Mononuclear cell (primary cell): Measurements from ENCODE around the gene TXNDC12. TPM values are rescaled to one million over a fixed set of nuclear protein-coding genes. Genes with fewer than 3 reads are reported as not detected.
A peak's percentile ranks its signal among the peaks of the same experiment; 100 is the strongest.

ENCODE experiments used
- H3K27me3 ChIP-seq: 2 replicates; pipeline ENCODE4 v1.6.0; 2011; ENCODE audit warnings: low read length, control low read depth; ENCODE audit not compliant: insufficient read depth
- H3K4me1 ChIP-seq: 2 replicates; pipeline ENCODE4 v1.5.1; 2011; ENCODE audit warnings: mild to moderate bottlenecking, low read length, control low read depth; ENCODE audit not compliant: insufficient read depth
- H3K4me3 ChIP-seq: 2 replicates; pipeline ENCODE4 v1.5.1; 2011; ENCODE audit warnings: mild to moderate bottlenecking, low read length, moderate library complexity
- H3K9me3 ChIP-seq: 2 replicates; pipeline ENCODE4 v1.5.1; 2011; ENCODE audit warnings: low read depth, mild to moderate bottlenecking, control low read depth, low read length
- total RNA-seq: library from RNA; depleted of rRNA; stranded (reverse); fragments of >200 nt; gene quantifications from one replicate; pipeline ENCODE4 v1.2.3, GENCODE V29; 2012

TXNDC12 gene
- total RNA-seq, 1 donor = 24.7 TPM

DNA sequence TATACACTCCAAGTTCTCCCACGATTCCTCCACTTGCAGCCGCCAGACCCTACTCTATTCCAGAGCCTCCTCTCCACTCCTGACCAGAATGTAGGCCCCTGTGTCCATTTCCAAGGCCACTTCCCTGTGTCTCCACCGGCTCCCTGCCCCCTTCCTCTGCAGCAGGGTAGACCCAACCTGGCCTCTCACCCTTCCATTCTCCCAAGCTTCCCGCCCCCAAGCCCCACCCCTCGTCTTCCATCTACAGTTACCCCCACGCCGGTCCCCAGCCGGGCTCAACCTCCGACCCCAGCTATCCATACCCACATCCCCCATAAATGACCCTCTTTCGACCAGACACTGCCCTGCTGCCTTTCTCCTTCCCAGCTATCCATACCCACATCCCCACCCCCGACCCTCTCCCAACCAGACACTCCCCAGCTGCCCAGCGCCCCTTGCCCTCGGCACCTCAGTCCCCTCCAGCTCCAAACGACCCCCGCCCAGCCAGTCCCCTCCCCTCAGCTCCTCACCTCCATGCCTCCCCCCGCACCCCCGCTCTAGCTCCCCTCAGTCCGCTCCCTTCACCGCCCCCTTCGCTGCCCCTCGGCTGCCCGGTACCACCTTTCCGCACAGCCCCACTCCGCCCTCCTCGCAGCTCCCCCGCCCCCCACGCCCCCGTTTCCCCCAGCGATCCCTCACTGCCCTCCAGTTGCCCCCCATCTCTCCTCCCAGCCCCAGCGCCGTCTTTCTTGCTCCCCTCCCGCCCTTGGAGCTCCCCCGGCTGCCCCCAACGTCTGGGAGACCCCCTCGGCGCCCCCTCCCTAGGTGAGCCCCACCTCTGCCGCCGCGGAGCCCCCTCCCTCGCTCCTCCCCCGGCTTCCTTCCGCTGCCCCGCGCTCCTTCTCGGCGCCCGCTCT is 65.2 kb downstream of the TXNDC12 start:
- peaks cover 6% of the 10 kb centered on the region for H3K4me1 ChIP-seq
- H3K27me3 ChIP-seq = peaks cover 27% of the 10 kb centered on the region
- H3K9me3 ChIP-seq = no peaks in the 10 kb centered on the region
- peak overlapping the region; percentile 24 for H3K4me3 ChIP-seq

DNA sequence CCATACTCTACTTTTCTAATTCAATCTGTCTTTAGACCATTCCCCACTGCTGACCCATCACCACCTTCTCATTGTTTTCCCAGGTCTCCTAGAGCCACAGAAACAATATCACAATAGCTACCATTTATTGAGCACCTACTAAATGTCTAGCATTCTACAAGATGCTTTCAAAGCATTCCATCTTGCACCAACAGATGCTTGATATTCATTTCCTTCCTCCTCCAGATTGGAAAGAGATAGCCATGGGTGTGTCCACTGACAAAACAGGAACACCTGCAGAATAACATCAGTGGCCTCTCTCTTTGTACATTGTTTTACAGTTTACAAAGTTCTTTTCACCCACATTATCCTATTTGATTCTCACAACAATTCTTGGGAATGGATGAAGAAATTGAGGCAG is 66.7 kb downstream of the TXNDC12 start:
- peaks cover 27% of the 10 kb centered on the region for H3K27me3 ChIP-seq
- peaks cover 6% of the 10 kb centered on the region for H3K4me1 ChIP-seq
- no peaks in the 10 kb centered on the region for H3K9me3 ChIP-seq
- H3K4me3 ChIP-seq = no peak overlapping the region

DNA sequence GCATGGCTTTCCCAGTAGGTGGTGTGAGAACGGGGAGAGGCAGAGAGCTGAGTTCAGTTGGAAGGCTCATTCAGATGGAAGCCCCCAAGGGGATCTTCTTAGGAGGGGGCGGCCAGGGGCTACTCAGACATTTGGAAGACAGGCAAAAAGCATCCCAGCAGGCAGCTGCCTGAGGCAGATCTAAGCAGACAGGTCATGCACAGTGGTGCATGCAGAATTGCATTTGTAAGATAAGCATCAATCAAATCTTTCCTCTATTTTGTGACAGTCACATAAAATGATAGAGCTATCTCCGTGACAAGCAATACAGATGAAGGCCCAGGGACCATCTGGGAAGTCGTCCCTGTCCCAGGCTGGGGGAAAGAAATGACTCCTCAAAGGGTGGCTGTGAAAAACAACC is 68.3 kb downstream of the TXNDC12 start:
- H3K27me3 ChIP-seq = peaks cover 14% of the 10 kb centered on the region
- H3K4me3 ChIP-seq = no peak overlapping the region
- no peaks in the 10 kb centered on the region for H3K9me3 ChIP-seq
- peaks cover 6% of the 10 kb centered on the region for H3K4me1 ChIP-seq

DNA sequence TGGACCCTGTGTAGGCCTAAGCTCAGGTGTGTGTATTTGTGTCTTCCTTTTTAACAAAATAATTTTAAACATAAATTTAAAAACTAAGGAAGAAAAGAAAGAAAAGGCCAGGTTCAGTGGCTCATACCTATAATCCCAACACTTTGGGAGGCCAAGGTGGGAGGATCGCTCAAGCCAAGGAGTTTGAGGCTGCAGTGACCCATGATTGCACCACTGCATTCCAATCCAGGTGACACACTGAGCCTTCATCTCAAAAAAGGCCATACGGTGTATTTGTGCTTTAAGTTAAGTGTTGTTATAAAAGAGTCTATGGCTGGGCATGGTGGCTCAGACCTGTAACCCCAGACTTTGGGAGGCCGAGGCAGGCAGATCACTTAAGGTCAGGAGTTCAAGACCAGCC is 72.8 kb downstream of the TXNDC12 start:
- H3K4me3 ChIP-seq = no peak overlapping the region
- H3K9me3 ChIP-seq = no peaks in the 10 kb centered on the region
- H3K27me3 ChIP-seq = no peaks in the 10 kb centered on the region
- no peaks in the 10 kb centered on the region for H3K4me1 ChIP-seq

DNA sequence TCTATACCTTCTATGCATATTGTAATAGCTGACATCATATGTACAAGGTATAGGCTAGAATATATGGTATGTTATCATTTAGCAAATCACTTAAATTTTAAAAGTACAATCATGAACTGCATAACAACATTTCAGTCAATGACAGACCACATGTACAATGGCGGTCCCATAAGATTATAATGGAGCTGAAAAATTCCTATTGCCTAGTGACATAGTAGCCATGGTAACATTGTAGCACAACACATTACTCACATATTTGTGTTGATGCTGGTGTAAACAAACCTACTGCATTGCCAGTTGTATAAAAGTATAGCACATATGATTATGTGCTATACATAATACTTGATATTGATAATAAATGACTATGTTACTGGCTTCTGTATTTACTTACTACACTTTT is 73.4 kb downstream of the TXNDC12 start:
- no peaks in the 10 kb centered on the region for H3K4me1 ChIP-seq
- no peak overlapping the region for H3K4me3 ChIP-seq
- H3K27me3 ChIP-seq = no peaks in the 10 kb centered on the region
- no peaks in the 10 kb centered on the region for H3K9me3 ChIP-seq

DNA sequence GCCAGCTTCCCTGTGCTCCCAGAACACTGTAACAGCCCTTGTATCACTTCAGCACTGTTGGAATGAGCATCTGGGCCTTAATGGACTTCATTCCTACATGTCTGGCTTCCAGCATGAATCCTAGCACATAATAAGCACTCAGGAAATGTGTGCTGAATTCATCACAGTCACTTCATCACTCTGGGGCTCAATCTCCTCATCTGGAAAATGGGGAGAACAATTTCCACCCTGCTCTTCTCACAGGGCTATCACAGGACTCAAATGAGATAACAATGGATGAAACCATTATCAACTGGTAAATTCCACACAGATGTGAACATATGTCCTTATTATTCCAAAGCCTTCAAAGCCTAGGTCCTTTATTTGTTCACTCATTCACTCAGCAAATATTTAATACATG is 76.9 kb downstream of the TXNDC12 start:
- no peaks in the 10 kb centered on the region for H3K9me3 ChIP-seq
- no peaks in the 10 kb centered on the region for H3K4me1 ChIP-seq
- no peak overlapping the region for H3K4me3 ChIP-seq
- no peaks in the 10 kb centered on the region for H3K27me3 ChIP-seq

DNA sequence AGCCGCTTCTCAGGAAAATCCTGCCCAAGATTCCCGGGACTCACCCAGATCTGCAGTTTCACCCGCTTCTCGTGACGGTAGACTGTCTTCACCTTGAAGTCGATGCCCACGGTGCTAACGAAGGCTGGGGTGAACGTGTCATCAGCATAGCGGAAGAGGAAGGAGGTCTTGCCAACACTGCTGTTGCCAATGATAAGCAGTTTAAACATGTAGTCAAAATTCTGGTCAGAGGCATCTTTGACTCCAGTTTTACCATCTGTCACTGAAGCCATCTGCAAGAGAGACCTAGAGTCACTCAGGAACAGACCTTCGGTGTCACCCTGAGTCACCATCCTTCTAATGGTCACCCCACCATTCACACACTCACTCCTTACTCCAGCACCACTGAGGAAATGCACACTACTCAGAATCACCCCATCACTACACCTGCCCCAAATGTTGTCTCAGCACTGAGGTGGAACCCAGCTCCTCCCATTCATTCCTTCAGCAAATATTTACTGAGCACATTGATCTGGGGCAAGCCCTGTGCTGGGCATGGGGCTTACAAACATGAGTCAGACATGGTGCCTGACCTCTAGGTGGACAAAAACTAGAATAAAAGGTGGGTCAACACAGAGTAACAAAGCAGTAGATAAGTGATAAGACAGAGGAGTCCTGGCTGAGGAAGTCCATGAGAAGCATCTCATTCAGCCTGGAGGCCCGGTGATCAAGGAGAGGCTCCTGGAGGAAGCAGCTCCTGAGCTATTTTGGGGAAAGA is 78.0 kb downstream of the TXNDC12 start:
- Histone ChIP-seq H3K4me1 (no peaks in the 10 kb centered on the region), H3K9me3 (no peaks in the 10 kb centered on the region), H3K27me3 (no peaks in the 10 kb centered on the region), H3K4me3 (no peak overlapping the region)

DNA sequence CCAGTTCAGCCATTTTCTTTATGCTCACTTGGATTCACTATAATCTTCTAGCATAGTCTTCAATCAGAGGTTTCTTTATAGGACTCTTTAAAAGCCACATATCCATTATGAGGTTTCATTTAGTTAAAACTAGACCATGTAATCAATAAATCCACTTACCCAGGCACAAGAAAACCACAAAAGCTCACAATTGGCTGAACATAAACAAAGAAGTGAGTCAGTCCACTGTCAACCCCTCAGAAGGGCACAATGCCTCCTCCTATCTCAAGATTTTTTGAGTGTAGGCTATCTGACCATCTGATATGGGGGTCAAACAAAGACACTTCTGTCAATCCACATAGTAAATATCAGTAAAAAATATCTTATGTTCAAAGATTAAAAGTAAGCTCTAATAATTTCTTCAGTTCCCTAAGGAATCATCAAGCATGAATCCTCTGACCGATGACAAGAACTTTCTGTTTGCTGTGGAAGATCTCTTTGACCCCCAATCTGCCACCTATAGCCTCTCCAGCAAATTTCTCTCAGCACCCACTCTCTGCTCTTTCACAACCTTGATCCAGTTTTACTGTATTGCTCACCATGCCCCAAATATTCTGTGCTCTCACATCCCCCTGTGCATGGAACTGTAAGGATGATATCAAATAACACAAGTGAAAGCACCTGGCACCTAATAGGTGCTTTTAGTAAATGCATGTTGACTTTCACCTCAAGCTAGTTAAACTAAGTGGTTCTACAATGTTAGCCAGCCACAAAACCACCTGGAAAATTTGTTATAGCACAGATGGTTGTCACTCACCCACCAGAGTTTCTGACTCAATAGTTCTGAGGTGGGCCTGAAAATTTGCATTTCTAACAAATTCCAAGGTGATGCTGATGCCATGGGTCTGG is 81.2 kb downstream of the TXNDC12 start:
- no peak overlapping the region for H3K4me3 ChIP-seq
- no peaks in the 10 kb centered on the region for H3K4me1 ChIP-seq
- H3K9me3 ChIP-seq = no peaks in the 10 kb centered on the region
- no peaks in the 10 kb centered on the region for H3K27me3 ChIP-seq

Other genes with a start within 250 kb of the TXNDC12 start
- 36.2 TPM for gene NRDC, start 176.5 kb downstream of the TXNDC12 start, total RNA-seq
- under 0.01 TPM for gene RAB3B, start 64.5 kb downstream of the TXNDC12 start, total RNA-seq
- gene KTI12, start 21.4 kb downstream of the TXNDC12 start, total RNA-seq = 19.6 TPM
- 71.0 TPM for gene BTF3L4, start 1.1 kb upstream of the TXNDC12 start, total RNA-seq
- gene ZFYVE9, start 86.9 kb upstream of the TXNDC12 start, total RNA-seq = 6.6 TPM